Measurements from ENCODE around the gene NEK4.
A peak's percentile ranks its signal among the peaks of the same experiment; 100 is the strongest.
"Not testable (repeated sequence)": the region's sequence is repeated elsewhere in the genome, so short reads cannot be mapped to it uniquely, and the experiment has no call there.

NEK4 gene

DNA sequence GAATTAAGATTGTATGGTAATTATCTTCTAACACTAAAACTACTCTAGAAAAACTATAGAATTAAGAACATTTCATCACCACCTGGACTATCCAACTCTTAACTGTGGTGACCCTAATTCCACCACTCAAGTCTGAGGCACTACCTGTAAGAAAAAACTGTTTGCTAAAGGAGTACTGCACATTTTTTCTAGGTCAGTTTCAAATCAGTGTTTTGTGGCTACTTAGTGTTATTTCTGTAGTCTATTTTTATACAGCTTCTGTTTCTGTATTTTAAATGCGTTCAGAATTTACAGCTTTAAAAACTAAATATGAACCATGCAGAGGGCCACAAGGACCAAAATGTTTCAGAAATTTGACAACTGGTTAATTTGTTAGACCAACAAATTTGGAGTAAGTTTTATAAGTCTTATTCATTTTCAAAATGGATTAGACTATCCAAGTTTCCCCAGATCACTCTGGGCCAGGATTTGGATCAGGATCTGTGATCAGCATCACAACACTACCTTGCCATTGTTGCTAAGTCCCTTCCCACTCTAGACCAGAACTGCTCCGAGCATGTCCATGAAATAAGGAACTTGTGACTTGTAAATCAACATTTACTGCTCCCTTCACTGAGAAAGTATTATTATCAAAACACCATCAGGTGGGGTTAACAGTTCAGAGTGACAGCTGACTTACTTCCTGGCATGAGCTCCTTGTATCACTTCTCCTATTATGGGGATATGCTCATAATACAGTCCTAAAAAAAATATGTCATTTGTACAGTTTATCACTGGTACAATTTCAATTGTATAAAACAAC is 73.7 kb downstream of the NEK4 start:
- no peak for DNase-seq (ENCODE audit: low read depth)

DNA sequence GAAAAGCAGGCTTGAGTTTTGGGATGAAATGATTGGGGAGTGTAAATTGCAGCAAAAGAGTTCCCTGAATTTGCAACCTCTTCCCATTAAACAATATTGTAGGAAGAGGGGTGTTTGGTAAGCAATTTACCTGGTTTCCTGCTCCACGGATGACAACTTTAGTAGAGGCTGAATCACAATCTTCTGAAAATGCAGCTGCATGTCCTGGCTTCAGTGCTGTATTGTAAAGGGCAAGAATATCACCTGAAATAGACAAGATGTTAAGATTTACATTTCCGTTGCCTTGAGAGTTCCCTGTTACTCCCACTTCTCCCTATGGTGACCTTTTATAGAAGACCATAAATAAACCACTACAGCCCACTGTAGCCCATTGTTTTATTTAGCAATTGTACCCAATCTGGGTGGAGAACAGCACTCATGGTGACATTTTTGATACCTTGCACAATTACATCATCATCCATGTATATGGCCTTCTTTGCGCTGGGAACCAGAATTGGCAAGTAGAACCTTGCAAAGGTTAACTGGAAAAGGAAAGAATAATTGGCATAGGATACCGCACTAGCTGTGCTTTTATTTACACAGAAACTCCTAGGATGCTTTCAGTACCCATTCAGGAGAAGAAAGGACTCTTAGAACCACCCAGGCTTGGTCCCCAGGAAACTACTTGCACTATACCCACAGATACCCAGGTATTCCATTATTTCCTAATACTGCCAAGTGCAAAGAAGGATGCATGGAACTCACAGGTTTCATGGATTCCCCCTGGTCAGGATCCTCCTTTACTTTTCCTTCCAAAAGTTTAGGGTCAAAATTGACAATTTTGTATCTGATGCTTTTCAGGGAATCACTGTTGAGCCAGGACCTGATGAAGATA is 74.7 kb downstream of the NEK4 start:
- no peak for DNase-seq (ENCODE audit: low read depth)

DNA sequence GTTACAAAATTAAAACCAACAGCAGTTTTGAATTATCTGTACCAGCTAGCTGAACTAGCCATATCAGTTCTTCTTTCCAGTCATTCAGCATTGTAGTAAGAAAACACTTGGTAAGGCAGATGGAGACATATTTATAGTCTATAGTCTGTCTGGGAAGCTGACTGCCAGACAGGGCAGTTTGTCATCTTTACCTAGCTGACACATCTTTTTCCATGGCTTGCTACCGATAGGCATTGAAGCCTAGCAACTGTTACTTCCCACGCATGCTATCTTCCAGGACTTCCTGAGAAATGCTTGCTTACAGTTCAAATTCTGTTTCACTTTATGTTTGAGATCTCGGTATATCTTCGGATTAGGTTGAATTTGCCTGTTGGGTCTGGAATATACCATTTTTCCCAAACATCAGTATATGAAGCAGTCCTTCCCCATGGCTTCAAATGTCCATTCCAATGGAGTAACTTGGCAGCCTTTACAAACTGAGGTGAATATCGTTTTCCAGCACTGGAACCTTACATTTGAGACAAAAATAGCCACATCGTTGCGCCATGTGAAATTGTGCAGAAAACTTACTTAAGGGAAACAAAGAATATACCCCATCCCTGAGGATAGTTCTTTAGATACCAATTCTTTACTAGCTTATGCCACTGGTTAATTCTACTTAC is 76.1 kb downstream of the NEK4 start:
- DNase-seq (ENCODE audit: low read depth), result no peak

DNA sequence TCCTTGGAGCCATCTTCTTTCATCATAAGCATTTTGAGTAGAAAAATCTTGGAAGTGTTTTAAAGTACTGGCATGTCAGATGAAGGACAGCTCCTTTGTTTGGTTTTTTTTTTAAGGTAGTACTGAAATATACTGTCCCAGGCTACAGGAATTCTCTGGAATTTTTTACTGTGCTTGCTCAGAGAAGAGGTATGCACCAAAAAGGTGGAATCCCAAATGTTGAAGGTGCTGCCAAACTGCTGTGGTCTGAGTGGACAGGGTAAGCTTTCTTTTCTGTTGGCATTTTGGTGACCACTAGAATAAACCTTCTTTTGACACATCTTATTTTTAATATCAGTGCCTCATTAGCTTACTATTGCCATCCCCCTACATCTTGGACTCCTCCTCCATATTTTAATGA is 77.7 kb downstream of the NEK4 start:
- DNase-seq (ENCODE audit: low read depth), result no peak

DNA sequence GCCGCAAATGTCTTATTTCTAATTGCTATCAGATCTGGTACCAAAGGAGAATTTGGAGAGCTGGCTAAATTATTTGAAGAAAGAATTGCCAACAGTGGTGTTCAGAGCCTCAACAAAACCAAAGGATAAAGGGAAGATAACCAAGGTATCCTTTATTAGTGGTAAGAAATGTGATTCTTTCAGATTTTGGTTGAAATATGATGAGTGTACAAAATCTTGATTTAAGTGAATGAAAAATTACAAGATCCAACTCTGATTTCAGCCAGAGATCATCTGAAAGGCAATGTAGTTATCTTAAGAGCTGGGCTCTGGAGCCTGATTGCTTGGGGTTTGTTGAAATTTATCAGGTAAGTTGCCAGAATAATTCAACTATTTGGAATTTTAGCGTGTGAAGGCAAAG is 80.2 kb downstream of the NEK4 start:
- no peak for DNase-seq (ENCODE audit: low read depth)

DNA sequence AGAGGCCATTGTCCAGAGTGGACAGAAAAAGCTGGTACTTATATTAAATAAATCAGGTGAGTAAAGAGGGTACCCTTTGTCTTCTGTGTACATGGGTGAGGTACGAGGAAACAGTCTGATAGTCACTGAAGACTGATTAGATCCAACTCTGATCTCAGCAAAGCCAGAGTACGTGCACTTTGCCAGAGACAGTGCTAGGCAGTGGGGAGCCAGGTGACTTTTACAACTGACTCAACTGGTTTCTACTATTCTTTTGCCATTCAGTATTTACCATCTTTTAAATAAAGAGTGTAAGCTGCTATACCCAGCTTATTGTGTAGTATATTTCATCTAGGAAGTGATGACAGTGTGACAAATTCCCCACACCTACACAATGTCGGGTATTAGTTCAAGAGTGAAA is 81.6 kb downstream of the NEK4 start:
- DNase-seq (ENCODE audit: low read depth), result no peak

DNA sequence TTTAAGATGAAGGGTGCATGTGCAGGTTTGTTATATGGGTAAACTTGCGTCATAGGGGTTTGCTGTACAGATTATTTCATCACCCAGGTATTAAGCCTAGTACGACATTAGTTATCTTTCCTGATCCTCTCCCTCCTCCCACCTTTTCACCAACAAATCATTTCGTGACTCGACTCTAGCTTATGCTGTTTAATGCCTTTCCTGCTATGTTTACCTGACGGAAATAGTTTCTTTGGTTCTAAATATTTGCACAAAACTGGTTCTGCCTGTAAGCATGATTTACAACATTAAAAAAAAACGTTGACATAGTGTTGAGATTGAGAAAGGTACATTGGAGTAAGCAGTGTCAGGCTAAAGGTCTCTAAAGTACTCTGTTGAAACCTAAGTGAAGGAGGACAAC is 82.5 kb downstream of the NEK4 start:
- DNase-seq (ENCODE audit: low read depth), result no peak

DNA sequence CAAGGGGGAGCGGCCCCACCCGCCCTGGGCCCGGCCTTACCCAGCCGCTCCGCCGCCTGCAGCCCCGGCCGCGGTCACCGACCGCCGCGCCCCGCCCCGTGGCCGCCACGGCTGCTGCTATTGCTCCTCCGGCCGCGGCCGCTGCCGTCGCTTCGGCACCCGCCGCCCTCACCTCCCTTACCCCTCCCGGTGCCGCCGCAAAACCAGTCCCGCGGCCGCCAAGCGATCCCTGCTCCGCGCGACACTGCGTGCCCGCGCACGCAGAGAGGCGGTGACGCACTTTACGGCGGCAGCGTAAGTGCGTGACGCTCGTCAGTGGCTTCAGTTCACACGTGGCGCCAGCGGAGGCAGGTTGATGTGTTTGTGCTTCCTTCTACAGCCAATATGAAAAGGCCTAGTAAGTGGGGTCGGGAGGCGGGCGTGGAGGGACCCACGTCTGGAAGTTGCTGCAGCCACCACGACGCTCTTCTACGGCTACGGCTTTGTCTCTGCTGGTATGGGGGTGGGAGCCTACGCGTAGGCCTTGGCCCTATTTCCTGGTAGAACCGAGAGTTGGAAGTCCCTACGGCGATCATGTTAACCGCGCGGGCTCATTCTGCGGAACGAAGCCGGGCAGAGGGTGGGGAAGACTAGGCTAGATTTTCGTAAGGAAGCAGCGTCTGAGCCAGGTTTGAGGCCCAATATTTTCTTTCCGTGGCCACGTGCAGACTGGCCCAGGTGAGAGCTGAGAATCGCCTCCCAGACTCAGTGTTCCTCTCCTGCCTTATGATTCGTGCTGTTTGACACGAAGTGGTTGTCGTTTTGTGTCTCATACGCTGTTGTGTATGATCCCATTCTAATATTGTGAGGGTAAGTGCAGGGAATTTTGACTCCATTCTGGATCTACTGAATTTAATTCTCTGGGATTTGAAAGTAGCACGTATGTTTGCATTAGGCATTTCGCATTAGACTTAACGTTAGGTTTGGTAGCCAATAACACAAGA is 84.7 kb downstream of the NEK4 start, which contains the start of the genes GNL3 and PBRM1:
GNL3 (plus strand) TSS at position 324 of the 983 bp plus-strand sequence; CDS start at position 385, 61 bp downstream.
PBRM1 (minus strand) TSS at position 205 of the 983 bp plus-strand sequence.
- peak; percentile 94 for DNase-seq (ENCODE audit: low read depth)

DNA sequence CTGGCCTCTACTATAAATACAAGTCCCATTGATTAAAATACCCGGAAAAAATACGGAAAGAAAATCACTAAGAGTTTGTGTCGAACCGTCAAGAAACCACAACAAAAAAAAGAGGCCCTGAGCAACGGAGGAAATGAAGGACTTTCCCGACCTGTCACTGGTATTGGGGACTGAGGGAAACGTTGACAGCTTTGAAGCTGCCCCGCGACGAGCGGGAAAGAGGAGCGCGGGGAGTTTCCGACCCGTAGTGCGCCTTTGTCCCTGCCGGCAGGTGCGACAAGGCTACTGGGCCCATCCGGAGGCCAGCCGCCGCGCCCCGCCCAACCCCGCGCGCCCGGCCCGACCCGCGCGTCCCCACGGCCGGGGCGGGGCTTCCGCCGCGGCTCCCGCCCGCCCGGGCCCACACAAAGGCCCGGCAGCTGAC is 85.4 kb downstream of the NEK4 start:
- DNase-seq (ENCODE audit: low read depth), result peak; percentile 78

DNA sequence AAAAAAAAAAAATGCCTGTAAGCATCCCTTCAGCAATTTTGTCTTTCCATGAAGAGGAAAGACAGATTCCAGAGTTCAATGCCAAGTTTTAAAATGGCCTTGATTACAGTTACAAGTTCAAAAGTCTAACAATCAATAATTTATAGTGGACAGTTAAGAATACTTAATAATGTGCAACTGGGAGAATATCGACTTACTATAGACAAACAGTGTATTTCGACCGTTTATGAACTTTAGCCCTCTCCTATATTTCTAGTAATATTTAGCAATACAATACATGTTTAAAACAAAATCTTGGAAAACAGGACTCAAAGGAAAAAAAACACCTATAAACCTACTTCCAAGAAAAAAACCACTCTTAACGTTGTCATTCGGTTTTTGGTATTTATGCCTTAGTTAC is 86.6 kb downstream of the NEK4 start:
- no peak for DNase-seq (ENCODE audit: low read depth)

DNA sequence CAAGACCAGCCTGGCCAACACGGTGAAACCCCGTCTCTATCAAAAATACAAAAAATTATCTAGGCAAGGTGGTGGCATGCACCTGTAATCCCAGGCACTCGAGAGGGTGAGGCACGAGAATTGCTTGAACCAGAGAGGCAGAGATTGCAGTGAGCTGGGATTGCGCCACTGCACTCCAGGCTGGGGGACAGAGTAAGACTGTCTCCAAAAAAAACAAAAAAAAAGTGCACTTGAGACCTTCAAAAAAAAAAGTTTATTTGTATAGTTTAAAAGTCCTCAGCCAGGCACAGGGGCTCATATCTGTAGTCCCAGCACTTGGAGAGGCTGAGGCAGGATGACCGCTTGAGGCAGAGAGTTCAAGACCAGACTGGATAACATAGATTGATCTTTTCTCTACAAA is 87.1 kb downstream of the NEK4 start:
- DNase-seq (ENCODE audit: low read depth), result no peak

DNA sequence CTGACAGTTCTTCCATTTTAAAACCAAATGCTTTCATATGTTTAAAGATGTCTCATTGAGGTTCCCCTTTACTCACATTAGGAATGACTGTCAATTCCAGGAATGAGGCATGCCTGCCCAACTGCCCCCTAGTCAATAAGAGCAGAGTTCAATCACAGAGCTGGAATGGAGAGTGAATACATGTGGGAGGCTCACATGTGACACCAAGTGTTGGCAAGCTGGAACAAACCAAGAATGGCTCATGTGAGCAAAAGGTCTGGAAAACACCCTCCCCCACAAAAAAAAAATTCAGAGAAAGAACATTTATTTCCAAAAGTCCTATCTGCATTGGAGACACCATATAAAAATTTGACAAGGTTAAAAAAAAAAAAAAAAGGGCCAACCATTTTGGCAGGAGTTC is 88.7 kb downstream of the NEK4 start:
- DNase-seq (ENCODE audit: low read depth), result peak; percentile 81

DNA sequence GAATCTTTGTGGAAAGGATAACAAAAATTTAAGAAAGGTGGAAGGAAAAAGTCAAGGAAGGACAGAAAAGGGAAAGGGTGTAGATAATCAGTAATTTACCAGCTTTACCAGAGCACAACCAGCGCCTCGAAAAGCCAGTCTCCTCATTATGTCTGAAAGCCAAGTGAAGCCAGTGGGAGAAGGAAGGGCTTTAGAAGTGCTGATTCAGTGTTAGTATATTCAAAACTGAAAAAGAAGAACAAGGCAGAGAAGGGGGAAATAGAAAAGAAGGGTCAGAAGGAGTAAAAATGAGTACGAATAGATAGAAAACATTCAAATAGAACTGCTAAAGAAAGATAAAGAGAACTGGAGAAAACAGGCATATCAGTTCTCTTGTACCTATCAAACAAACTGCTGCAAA is 89.1 kb downstream of the NEK4 start:
- no peak for DNase-seq (ENCODE audit: low read depth)

DNA sequence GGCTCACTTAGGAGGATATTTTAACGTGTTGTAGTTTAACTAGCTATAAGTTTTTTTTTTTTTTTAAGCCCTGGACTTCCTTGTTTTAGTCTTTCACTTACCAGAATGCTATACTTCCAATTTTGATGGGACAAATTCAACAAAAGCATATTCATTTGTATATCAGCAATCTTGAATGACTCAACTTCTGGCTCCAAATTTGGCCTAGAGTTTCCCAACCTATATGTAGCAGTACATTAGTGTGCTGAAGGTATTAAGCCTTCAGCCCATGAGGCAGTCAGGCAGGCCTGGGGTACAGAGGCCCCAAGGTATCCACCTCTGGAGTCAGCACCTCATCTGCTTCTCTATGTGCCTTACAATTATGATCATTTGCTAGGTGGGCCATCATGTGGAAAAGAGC is 90.9 kb downstream of the NEK4 start:
- no peak for DNase-seq (ENCODE audit: low read depth)

DNA sequence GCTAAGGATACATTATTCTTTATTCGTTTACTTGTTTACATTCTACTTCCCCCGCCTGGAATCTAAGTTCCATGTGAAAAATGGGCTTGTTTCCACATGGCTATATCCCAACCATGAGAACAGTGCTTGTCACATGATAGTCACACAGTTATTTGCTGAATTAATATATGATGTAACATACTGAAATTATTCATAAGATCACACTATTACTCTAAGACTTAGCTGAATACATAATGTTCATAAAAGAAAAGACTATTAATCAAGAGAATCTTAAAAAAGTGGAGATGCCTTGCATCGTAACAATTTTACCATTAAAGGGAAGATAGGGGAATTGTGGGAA is 91.6 kb downstream of the NEK4 start:
- DNase-seq (ENCODE audit: low read depth), result no peak

DNA sequence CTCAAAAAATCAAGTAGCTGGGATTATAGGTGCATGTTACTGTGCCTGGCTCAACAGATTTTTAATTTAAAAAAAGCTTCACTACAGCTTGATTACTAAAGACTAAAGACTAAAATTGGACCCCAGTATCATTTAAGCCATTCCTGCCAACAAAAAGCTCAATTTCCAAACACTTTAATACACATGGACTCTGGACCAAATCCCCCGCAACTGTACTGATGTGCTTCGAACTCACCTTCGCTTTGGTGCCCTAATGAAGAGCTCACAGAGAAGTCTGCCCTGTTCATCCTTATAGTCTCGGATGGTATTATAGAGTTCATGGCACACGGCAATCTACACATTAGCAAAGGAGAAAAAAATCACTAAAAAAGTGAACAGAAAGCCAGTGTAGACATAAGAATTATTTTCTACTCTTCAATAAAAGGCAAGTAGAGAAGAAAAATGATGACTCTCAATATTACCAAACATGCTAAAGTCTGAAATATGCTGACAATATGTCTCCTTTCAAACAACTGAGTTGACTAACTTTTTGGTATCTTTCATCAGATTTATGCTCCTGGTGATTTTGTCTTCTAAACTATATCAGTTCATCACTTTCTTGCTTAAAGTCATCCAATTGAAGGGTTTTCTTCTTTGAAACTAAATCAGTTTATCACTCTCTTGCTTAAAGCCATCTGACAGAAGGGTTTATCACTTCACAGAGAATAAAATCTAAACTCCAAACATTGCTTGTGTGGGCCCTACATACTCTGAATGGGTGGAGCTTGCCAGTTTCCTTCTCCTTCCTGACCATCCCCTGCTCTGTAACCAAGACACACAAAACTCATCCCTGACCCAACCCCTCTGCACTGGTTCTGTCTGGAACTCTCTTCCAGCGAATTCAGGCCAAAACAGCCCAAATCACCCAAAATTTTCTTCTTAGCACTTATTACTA is 92.2 kb downstream of the NEK4 start:
- no peak for DNase-seq (ENCODE audit: low read depth)

DNA sequence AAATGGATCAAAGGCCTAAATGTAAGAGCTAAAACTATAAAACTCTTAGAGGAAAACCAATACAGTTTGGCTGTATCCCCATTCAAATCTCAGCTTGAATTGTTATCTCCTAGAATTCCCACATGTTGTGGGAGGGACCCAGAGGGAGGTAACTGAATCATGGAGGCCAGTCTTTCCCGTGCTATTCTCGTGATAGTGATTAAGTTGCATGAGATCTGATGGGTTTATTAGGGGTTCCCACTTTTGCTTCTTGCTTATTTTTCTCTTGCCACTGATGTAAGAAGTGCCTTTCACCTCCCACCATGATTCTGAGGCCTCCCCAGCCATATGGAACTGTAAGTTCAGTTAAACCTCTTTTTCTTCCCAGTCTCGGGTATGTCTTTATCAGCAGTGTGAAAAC is 94.5 kb downstream of the NEK4 start:
- not testable (repeated sequence) for DNase-seq (ENCODE audit: low read depth)

DNA sequence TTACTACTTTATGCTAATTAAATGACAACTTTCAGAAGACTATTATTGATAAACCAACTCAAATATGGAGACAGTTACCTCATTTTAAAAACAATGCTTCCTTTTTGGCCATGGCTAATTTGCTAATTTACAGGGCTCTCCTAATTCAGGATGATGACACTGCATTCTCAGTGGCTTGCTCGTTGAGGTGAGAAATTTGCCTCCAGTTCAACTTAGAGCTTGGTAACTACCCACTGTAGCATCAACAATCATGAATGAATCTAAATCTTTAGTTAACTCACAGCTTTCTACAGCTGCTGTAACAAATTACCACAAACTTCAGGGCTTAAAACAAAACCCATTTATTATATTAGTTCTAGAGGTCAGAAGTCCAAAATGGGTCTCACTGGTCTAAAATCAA is 99.1 kb downstream of the NEK4 start:
- DNase-seq (ENCODE audit: low read depth), result no peak

DNA sequence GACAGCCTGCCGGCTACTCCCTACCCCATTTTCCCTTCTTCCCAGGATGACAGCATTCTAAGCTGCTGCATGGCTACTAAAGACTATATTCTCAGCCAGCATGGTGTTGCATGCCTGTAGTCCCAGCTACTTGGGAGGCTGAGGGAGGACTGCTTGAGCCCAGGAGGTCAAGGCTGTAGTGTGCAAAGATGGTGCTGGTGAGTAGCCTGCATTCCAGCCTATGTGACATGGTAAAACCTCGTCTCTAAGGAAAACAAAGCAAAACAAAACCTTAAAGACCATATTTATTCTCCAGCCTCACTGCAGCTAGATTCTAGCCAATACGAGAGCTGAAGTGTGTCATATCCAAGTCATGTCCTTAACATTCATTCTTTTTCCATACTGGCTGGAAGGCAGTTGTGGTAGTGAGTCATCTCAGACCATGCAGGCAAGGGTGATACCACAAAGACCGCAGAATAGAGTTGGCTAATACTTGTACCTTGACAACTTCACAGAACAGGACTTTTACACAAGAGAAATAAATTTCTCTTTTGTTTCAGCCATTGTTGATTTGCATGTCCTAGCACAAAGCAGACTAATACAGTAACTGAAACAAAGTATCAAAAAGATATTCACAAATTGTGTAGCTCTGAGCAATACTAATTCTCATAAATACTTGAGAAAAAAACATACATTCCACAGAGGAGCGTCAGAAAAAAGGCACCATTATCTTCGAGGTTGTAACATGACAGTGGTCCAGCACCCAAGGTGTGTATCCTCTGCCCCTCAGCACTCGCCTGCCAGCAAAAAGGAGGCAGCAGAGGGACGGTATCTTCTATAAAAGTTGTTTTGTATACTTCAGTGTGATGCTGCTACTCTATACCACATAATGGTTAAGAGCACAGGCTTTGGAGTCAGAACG is 99.9 kb downstream of the NEK4 start:
- DNase-seq (ENCODE audit: low read depth), result peak; percentile 99
